GM20000 (cell line): Measurements from ENCODE around the gene NUP153.
"Not testable (repeated sequence)": the region's sequence is repeated elsewhere in the genome, so short reads cannot be mapped to it uniquely, and the experiment has no call there.

ENCODE experiments used
- DNase-seq: peaks from one replicate; pipeline ENCODE4 v3.0.0; 2012; ENCODE audit warnings: low spot score
- CTCF ChIP-seq: IDR thresholded peaks from 2 replicates; pipeline ENCODE4 v1.5.1; 2012; ENCODE audit warnings: mild to moderate bottlenecking, control low read depth; ENCODE audit errors: extremely low read depth, missing control alignments

NUP153 gene

GRCh38 chr6:17706580-17707370 is at the start of gene NUP153:
Gene NUP153 (minus strand): TSS chr6:17706925. CDS start chr6:17706387, 538 bp downstream.
- DNase-seq, result peak; percentile 93
- no peak for TF ChIP-seq CTCF

GRCh38 chr6:17754254-17754653 is 47.5 kb upstream of the NUP153 start:
- no peak for TF ChIP-seq CTCF
- no peak for DNase-seq

GRCh38 chr6:17745324-17745723 is 38.6 kb upstream of the NUP153 start:
- DNase-seq, result not testable (repeated sequence)

GRCh38 chr6:17744757-17745308 is 38.1 kb upstream of the NUP153 start:
- DNase-seq, result not testable (repeated sequence)

GRCh38 chr6:17744019-17744756 is 37.5 kb upstream of the NUP153 start:
- DNase-seq, result no peak
- no peak for TF ChIP-seq CTCF

- no peak for DNase-seq
- TF ChIP-seq CTCF, result no peak
These were observed 34.8 kb upstream of the NUP153 start for GRCh38 chr6:17741507-17741906.

GRCh38 chr6:17740559-17741220 is 34.0 kb upstream of the NUP153 start:
- TF ChIP-seq CTCF, result no peak
- no peak for DNase-seq

- TF ChIP-seq CTCF, result no peak
- DNase-seq, result no peak
These were observed 31.1 kb upstream of the NUP153 start for GRCh38 chr6:17737704-17738252.

GRCh38 chr6:17735311-17735710 is 28.6 kb upstream of the NUP153 start:
- DNase-seq, result not testable (repeated sequence)
